Activated CD8-positive, alpha-beta T cell treated with anti-CD3 and anti-CD28 coated beads, Interleukin-2, amount 10 ng/mL, durations not matched to agents 7 days and 5 days (primary cell): ENCODE results near the gene IL17RC. TPM values are rescaled to one million over a fixed set of nuclear protein-coding genes. Genes with fewer than 3 reads are reported as not detected.

Experiments used
- ATAC-seq: fragments of 150-1000 bp; cut with Tn5 transposase; one replicate; pipeline ENCODE4 v1.10.0; 2021; ENCODE audit warnings: moderate library complexity
- CTCF ChIA-PET: fragments of 350-600 bp; sonication (Branson Sonifier 250); formaldehyde crosslinking; loops from one replicate; lab custom pipeline; 2021; ENCODE audit warnings: antibody characterized with exemption; lab: Charles Lee
- POLR2A ChIA-PET: fragments of 350-600 bp; sonication (Branson Sonifier 250); formaldehyde crosslinking; loops from one replicate; lab custom pipeline; 2021; ENCODE audit warnings: antibody characterized with exemption; lab: Charles Lee
- DNase-seq: peaks from one replicate; pipeline ENCODE4 v3.0.0-alpha.2; 2020
- H3K27ac Mint-ChIP-seq: one replicate; pipeline ENCODE4 v1.8.0; 2021; ENCODE audit warnings: mild to moderate bottlenecking, mixed read lengths
- H3K27me3 Mint-ChIP-seq: one replicate; pipeline ENCODE4 v1.8.0; 2021; ENCODE audit warnings: low read depth, mixed read lengths
- H3K36me3 Mint-ChIP-seq: one replicate; pipeline ENCODE4 v1.8.0; 2021; ENCODE audit warnings: low read depth, mixed read lengths
- H3K4me1 Mint-ChIP-seq: one replicate; pipeline ENCODE4 v1.8.0; 2021; ENCODE audit warnings: low read depth, mixed read lengths
- H3K4me3 Mint-ChIP-seq: one replicate; pipeline ENCODE4 v1.8.0; 2021; ENCODE audit warnings: mild to moderate bottlenecking, mixed read lengths
- H3K9me3 Mint-ChIP-seq: one replicate; pipeline ENCODE4 v1.8.0; 2022; ENCODE audit warnings: mixed read lengths; ENCODE audit not compliant: insufficient read depth
- total RNA-seq, 2 experiments: library from RNA; stranded (reverse); gene quantifications; one replicate each; pipeline ENCODE4 v1.2.3, GENCODE V29; 2021

Gene IL17RC
- total RNA-seq, 2 experiments from 2014 or later = 0.42 to 0.55 TPM

DNA sequence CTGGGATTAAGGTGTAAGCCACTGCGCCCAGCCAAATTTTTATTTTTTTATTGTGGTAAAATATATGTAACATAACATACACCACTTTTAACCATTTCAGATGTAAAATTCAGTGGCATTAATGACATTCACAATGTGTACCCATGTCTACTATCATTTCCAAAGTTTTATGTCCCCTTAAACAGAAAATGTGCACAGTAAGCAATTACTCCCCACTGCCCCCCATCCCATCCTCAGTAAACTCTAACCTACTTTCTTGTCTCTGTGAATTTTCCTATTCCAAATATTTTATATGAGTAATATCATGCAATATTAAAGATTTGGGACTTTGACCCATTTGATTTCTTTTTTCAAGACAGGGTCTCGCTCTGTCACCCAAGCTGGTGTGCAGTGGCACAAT lies 49.9 kb downstream of the IL17RC start:
- Mint-ChIP-seq H3K27ac (no peak overlapping the region), H3K4me1 (no peaks in the 10 kb centered on the region), H3K9me3 (no peaks in the 10 kb centered on the region), H3K36me3 (peaks cover 54% of the 10 kb centered on the region), H3K27me3 (no peaks in the 10 kb centered on the region), H3K4me3 (no peak overlapping the region)
- CTCF ChIA-PET = no interaction called here
- POLR2A ChIA-PET = no interaction called here
- DNase-seq = no peak
- ATAC-seq = no peak

DNA sequence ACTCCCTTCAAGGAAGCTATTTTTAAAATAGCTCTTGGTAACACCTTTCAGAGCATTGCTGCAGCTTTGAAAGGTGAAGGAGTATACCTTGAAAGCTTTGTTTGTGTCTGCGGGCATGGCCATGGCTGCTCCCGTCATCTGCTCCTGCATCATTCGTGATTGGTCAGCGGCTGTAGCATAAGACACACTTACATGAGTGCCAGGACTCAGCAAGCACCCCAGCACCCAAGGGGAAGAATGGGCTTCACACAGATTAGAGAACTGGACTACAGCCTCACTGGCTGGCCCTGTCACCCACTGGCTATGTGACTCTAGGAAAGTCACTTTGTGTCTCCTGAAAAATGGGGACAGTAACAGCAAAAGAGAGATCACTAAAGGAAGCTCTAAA lies 52.7 kb downstream of the IL17RC start:
- ATAC-seq = no peak
- Mint-ChIP-seq H3K4me3 (no peak overlapping the region), H3K27ac (peak overlapping the region; percentile 42), H3K36me3 (peaks cover 55% of the 10 kb centered on the region), H3K9me3 (no peaks in the 10 kb centered on the region), H3K4me1 (no peaks in the 10 kb centered on the region), H3K27me3 (no peaks in the 10 kb centered on the region)
- POLR2A ChIA-PET = no interaction called here
- DNase-seq = no peak
- CTCF ChIA-PET = no interaction called here

DNA sequence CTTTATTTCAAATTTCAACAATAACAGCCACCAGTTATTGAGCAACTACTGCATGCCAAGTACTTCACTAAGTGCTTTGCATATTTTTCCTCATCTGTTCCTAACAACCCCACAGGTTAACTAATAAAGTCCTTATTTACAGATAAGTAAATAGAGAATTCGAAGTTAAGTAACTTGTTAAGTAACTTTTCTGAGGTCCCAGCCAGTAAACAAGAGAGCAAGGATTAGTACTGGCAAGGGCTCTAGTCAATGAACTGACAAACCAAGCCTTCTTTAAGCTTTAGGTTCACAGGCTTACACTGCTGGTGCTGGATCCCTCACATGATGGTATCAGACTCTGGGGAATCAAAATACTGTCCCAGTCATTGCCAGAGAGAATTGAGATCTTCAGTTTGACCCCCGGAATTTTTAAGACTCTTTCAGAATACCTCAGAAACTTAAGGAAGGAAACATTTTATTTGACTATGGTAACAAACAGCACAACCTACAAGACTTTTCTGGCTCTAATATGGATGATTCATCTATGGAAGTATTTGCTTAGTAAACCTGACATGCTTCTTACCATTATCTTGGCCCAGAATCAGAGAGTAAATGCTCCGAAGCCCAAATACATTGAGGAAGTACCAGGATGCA lies 53.2 kb downstream of the IL17RC start:
- ChIA-PET CTCF (no interaction called here), POLR2A (no interaction called here)
- Mint-ChIP-seq H3K27me3 (no peaks in the 10 kb centered on the region), H3K9me3 (no peaks in the 10 kb centered on the region), H3K4me3 (no peak overlapping the region), H3K27ac (no peak overlapping the region), H3K4me1 (no peaks in the 10 kb centered on the region), H3K36me3 (peaks cover 56% of the 10 kb centered on the region)
- DNase-seq = no peak
- ATAC-seq = no peak

DNA sequence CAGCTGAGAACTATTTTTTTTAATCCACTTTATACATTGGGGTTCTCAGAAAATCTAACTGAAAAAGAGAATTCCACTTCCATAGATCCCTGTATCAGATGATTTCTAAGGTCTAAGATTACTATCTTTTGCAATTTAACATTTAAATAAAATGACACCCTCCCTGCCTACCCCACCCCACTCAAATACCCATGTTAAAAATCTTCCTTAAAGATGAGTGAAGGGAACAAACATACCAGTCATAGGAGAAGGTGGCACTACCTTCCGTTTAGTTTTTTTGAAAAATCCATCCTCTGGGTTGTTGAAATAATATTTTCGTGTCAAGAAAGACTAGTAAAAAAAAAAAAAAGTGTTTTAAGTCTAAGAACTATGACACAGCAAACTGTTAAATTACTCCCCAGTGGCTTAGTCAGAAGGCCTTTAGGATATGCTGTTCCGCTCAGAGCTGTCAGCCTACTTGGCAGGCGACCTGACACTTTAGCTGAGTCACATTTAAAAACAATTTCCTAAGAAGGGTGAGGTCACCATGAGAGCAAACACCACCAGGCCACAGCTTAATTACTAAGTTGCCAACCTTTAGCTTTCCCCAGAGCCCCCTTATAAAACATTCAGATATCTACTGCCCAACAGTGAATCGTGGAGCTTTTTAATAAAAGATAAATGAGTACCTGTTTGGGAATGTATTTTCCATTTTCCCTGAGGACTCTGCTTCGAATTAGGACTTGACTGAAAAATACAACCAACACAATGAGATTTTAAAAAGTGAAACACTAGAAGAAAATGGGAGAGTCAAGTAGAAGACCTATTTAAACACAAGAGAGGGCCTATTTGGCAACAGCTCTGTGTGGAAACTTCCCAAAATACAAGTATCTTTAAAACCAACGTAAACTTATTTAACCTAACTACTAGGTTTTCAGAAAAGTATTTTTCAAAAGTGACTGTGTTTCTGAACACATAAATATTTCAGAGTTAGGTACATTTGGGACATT lies 60.1 kb downstream of the IL17RC start:
- Mint-ChIP-seq H3K4me3 (no peak overlapping the region), H3K4me1 (peaks cover 2% of the 10 kb centered on the region), H3K27me3 (no peaks in the 10 kb centered on the region), H3K27ac (peak overlapping the region; percentile 15), H3K36me3 (peaks cover 32% of the 10 kb centered on the region), H3K9me3 (no peaks in the 10 kb centered on the region)
- ATAC-seq = no peak
- POLR2A ChIA-PET = interaction anchor here (0.7 to 1.2 kb wide), 2 partner anchors 9 to 723 kb away, joined by 3 to 9 read pairs; no protein-coding TSS in a partner anchor
- no peak for DNase-seq
- CTCF ChIA-PET = interaction anchor here (0.7 to 2.5 kb wide), 6 partner anchors 10 to 44 kb away, joined by 3 to 13 read pairs (median 4); partner anchors contain the start of genes CRELD1 and EMC3

DNA sequence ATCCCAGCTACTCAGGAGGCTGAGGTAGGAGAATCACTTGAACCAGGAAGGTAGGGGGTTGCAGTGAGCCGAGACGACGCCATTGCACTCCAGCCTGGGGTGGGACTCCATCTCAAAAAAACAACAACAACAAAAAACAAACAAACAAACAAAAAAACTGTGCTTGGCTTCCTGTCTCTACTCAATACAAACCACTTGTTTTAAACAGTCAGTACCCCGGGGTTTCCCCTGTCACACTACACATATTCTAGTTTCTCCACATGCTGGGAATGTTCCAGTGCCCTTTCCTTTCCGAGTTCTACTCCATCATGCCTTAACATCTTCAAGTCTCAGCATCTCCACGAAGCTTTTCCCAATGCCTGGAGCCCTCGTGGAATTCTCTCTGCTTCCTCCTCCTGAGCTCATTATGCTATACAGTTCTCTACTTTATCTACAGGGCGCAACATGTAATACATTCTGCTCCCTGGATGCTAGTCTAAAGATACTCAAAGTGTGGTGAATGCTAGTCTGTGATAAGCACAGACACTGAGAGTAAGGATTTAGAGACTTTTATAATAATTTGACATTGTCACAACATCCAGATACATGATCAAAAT lies 61.9 kb downstream of the IL17RC start:
- ATAC-seq = no peak
- POLR2A ChIA-PET = no interaction called here

DNA sequence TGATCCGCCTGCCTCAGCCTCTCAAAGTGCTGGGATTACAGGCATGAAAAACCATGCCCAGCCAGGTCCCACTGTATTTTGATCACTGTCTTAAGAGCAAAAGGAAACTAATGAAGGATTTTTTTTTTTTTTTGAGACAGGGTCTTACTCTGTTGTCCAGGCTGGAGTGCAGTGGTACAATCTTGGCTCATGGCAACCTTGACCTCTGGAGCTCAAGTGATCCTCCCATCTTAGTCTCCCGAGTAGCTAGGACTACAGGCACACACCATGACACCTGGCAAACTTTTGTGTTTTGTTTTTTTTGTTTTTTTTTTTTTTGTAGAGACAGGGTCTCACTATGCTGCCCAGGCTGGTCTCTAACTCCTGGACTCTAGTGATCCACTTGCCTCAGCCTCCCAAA lies 63.4 kb downstream of the IL17RC start:
- H3K4me1 Mint-ChIP-seq = peaks cover 14% of the 10 kb centered on the region
- H3K9me3 Mint-ChIP-seq = no peaks in the 10 kb centered on the region
- no peak overlapping the region for H3K4me3 Mint-ChIP-seq
- ATAC-seq = no peak
- CTCF ChIA-PET = interaction anchor here (1.3 kb wide), 1 partner anchor 16 kb away, joined by 3 read pairs; no protein-coding TSS in a partner anchor
- no peaks in the 10 kb centered on the region for H3K27me3 Mint-ChIP-seq
- H3K27ac Mint-ChIP-seq = no peak overlapping the region
- POLR2A ChIA-PET = no interaction called here
- H3K36me3 Mint-ChIP-seq = peaks cover 19% of the 10 kb centered on the region
- no peak for DNase-seq

More for the DNA sequence above, 61.9 kb downstream of the IL17RC start:
- Mint-ChIP-seq H3K36me3 (peaks cover 24% of the 10 kb centered on the region), H3K4me1 (peaks cover 9% of the 10 kb centered on the region), H3K9me3 (no peaks in the 10 kb centered on the region), H3K27ac (no peak overlapping the region), H3K4me3 (no peak overlapping the region), H3K27me3 (no peaks in the 10 kb centered on the region)
- no peak for DNase-seq
- CTCF ChIA-PET = interaction anchor here (1.3 kb wide), 2 partner anchors 9 to 14 kb away, joined by 3 read pairs; no protein-coding TSS in a partner anchor

Other genes starting within 250 kb of the IL17RC start
- not detected for gene CPNE9, start 213.3 kb upstream of the IL17RC start, total RNA-seq
- 10 to 100 TPM; 54.7 to 57.4 TPM for gene BRPF1, start 185.4 kb upstream of the IL17RC start, total RNA-seq
- gene OGG1, start 167.1 kb upstream of the IL17RC start, total RNA-seq = 10 to 100 TPM; 36.9 to 37.7 TPM
- gene CAMK1, start 147.2 kb upstream of the IL17RC start, total RNA-seq = 10 to 100 TPM; 33.5 to 35.7 TPM
- 10 to 100 TPM; 83.2 to 85.6 TPM for gene TADA3, start 124.6 kb upstream of the IL17RC start, total RNA-seq
- 100 to 1,000 TPM; 317 to 321 TPM for gene ARPC4, start 124.0 kb upstream of the IL17RC start, total RNA-seq
- gene TTLL3, start 106.8 kb upstream of the IL17RC start, total RNA-seq = 10 to 100 TPM; 53.7 to 55.2 TPM
- gene RPUSD3, start 73.1 kb upstream of the IL17RC start, total RNA-seq = 10 to 100 TPM; 48.4 to 49.7 TPM
- gene CIDEC, start 36.8 kb upstream of the IL17RC start, total RNA-seq = not detected
- gene JAGN1, start 26.5 kb upstream of the IL17RC start, total RNA-seq = 10 to 100 TPM; 30.2 to 31.0 TPM
- 1 to 10 TPM; 1.3 to 1.8 TPM for gene IL17RE, start 14.2 kb upstream of the IL17RC start, total RNA-seq
- gene CRELD1, start 16.7 kb downstream of the IL17RC start, total RNA-seq = 10 to 100 TPM; 10.1 to 10.9 TPM
- gene PRRT3, start 35.3 kb downstream of the IL17RC start, total RNA-seq = 1 to 10 TPM; 5.5 to 6.9 TPM
- 10 to 100 TPM; 49.0 to 53.4 TPM for gene EMC3, start 69.7 kb downstream of the IL17RC start, total RNA-seq
- gene FANCD2, start 109.3 kb downstream of the IL17RC start, total RNA-seq = 10 to 100 TPM; 66.9 to 71.5 TPM
- gene FANCD2OS, start 191.2 kb downstream of the IL17RC start, total RNA-seq = not detected
- 100 to 1,000 TPM; 113 to 120 TPM for gene BRK1, start 198.6 kb downstream of the IL17RC start, total RNA-seq
- gene VHL, start 224.7 kb downstream of the IL17RC start, total RNA-seq = 10 to 100 TPM; 57.0 to 59.1 TPM
- gene IRAK2, start 247.8 kb downstream of the IL17RC start, total RNA-seq = 1 to 10 TPM; 1.3 to 1.4 TPM